CD4-positive, alpha-beta T cell treated with Interleukin-4 for 1 hour (primary cell): ENCODE data around the gene SAMD13.
A peak's percentile ranks its signal among the peaks of the same experiment; 100 is the strongest.

Experiments
- DNase-seq, 2 donors: peaks; one replicate each; pipeline ENCODE4 v3.0.0-alpha.2; 2020 to 2022

Gene SAMD13

GRCh38 chr1:84347932-84348555, 46.5 kb downstream of the SAMD13 start:
- no peak for DNase-seq

- no peak for DNase-seq
Measured at GRCh38 chr1:84348759-84349158, 47.3 kb downstream of the SAMD13 start.

- DNase-seq: no peak
Measured at GRCh38 chr1:84350104-84350503, 48.6 kb downstream of the SAMD13 start.

- no peak for DNase-seq
Measured at GRCh38 chr1:84350550-84350949, 49.0 kb downstream of the SAMD13 start.

- DNase-seq: no peak
Measured at GRCh38 chr1:84352298-84353106, 51.0 kb downstream of the SAMD13 start.

GRCh38 chr1:84353695-84354094, 52.2 kb downstream of the SAMD13 start:
- DNase-seq: no peak

GRCh38 chr1:84355556-84355955, 54.0 kb downstream of the SAMD13 start:
- DNase-seq: no peak

- no peak for DNase-seq
Measured at GRCh38 chr1:84356881-84357280, 55.4 kb downstream of the SAMD13 start.

GRCh38 chr1:84358695-84359094, 57.2 kb downstream of the SAMD13 start:
- DNase-seq: no peak

GRCh38 chr1:84360316-84360715, 58.8 kb downstream of the SAMD13 start:
- DNase-seq: no peak

GRCh38 chr1:84361796-84362195, 60.3 kb downstream of the SAMD13 start:
- DNase-seq: no peak

GRCh38 chr1:84363019-84363418, 61.5 kb downstream of the SAMD13 start:
- no peak for DNase-seq

- no peak for DNase-seq
Measured at GRCh38 chr1:84363622-84364021, 62.1 kb downstream of the SAMD13 start.

- DNase-seq: peak; percentile 3 to 20
Measured at GRCh38 chr1:84365225-84366221, 64.0 kb downstream of the SAMD13 start.

- DNase-seq: no peak
Measured at GRCh38 chr1:84366786-84367185, 65.3 kb downstream of the SAMD13 start.

GRCh38 chr1:84367219-84367618, 65.7 kb downstream of the SAMD13 start:
- no peak for DNase-seq

- DNase-seq: no peak
Measured at GRCh38 chr1:84368441-84368840, 66.9 kb downstream of the SAMD13 start.

GRCh38 chr1:84370266-84370665, 68.8 kb downstream of the SAMD13 start:
- DNase-seq: no peak

GRCh38 chr1:84370831-84371394, 69.4 kb downstream of the SAMD13 start:
- DNase-seq: no peak

GRCh38 chr1:84373436-84374141, 72.1 kb downstream of the SAMD13 start:
- DNase-seq: no peak

GRCh38 chr1:84374991-84375696, 73.6 kb downstream of the SAMD13 start:
- no peak for DNase-seq
